Activated CD4-positive, alpha-beta T cell treated with anti-CD3 and anti-CD28 coated beads, Interleukin-2, amount 50 U/mL, for 24 hours (primary cell): ENCODE data around the gene NDP.
A peak's percentile ranks its signal among the peaks of the same experiment; 100 is the strongest.

Source experiments
- DNase-seq, 2 donors: peaks; one replicate each; pipeline ENCODE4 v3.0.0-alpha.2; 2020; ENCODE audit warnings: low read depth in 1 of 2, low spot score in 1 of 2

The NDP gene, protein sequence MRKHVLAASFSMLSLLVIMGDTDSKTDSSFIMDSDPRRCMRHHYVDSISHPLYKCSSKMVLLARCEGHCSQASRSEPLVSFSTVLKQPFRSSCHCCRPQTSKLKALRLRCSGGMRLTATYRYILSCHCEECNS

DNA sequence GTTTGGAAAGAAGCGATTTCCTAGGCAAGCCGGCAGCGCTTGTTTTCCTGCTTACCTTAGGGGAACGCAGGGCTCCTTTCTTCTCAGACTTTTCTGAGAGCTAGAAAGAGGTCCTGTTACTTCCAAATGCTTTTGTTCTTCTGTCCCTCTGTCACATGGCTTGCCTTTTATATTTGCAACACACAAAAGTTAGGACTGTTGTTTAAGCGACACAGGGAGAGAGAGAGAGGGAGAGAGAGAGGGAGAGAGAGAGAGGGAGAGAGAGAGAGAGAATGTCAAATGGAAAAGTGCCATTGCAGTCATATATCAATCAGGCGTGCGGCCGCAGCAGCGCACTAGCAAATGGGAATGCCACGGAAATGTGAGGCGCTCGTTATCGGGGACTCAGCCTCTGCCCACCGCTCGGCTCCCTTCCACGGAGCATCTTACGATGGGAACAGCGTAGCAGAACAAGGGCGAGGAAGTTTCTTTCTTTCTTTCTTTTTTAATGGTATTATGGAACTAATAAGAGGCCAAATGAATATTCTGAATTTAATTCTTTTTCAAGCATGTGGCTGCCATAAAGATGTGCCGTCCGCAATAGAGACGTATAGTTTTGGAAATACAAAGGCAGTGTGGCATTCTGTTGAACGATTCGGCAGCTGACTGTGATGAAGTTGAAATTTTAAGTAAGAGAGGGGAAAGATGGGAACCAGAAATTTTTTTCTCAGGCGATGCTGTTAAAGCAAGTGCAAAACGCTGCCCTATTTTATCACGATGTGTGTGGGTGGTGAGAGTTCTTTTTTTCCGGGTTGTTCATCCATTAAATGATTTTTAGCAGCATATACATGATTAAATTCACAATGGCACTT is at the start of gene NDP:
NDP (minus strand) TSS at position 142 of the 851 bp plus-strand sequence. CDS start 14,745 bp downstream, outside the sequence.
- no peak for DNase-seq

DNA sequence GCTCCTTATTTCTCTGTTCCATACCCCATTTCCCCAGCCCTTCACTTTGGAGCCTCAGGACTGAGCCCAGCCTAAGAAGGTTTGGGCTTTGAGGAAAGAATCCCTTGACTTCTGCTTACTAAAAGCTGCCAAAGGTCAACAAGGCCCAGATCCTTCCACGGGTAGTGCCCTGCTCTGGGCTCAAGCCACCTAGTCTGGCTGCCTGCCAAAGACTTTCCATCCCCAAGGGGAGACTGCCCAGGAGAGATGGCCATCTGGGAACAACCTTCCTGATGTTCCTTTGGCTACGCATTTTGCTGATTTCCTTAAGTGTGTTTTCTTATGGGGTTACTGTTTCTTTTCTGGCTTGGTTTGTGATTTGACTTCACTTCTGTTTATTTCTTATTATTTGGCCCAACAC is 49.8 kb upstream of the NDP start:
- DNase-seq = no peak

DNA sequence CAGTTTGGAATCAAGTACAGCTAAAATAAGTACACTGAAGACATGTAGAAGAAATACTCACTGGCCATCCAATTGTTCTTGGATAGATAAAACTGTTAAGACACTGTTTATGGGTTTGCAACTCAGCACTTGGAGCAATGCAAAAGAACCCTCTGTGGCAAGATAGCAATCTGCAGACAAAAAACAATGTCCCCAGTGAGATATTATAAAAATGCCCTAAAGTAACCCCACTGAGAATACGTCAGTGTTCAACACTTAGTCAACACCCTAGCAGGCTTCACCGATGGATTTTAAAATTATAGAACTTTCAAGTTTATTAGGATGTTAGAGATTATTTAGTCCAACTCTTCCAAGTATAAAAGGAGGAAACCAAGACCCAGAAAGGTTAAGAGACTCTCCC is 47.5 kb upstream of the NDP start:
- no peak for DNase-seq

DNA sequence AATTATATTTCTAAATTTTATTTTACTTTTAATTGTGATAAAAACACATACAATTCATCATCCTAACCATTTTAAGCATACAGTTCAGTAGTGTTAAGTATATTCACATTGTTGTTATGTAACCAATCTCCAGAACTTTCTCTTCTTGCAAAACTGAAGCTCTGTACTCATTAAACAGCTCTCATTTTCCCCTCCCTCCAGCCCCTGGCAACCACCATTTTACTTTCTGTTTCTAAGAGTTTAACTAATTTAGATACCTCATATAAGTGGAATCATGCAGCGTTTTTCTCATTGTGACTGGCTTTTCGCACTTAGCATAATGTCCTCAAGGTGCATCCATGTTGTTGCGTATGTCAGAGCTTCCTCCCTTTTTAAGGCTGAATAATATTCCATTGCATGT is 46.7 kb upstream of the NDP start:
- DNase-seq = no peak

DNA sequence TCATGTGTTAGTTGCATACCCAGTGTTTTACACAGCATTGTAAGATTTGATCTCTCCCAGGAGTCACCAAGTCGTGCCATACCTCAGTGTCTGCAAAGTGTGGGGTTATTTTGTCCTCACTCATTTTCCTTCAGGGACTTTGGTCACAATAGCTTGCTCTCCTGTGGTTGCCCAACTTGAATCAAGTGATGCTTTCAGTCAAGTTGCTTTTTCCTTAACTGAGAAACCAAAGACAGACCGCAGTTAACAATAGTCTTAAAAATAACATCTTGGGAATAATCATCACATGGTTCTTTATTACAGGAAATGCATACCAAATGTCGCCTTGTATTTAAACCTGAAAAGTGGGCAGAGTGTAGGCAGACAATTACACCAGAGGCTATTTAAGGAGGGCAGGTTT is 44.5 kb upstream of the NDP start:
- no peak for DNase-seq

DNA sequence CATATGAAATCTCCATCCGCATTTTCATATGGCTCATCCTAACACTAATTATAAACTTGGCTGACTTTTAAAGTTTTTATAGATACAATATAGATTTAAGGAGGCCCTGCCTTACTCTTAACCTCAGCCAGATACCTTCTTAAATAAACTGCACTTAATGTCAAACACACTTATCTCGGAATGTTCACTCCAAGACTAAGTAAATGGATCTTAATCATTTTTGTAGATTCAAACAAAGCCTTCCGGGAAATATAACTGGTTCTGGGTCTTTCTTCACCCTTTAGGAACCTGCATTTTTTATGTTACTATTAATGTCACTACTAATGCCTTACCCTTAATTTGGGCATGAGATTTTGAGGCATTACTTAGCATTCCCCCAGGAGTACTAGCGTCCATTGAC is 43.7 kb upstream of the NDP start:
- no peak for DNase-seq

DNA sequence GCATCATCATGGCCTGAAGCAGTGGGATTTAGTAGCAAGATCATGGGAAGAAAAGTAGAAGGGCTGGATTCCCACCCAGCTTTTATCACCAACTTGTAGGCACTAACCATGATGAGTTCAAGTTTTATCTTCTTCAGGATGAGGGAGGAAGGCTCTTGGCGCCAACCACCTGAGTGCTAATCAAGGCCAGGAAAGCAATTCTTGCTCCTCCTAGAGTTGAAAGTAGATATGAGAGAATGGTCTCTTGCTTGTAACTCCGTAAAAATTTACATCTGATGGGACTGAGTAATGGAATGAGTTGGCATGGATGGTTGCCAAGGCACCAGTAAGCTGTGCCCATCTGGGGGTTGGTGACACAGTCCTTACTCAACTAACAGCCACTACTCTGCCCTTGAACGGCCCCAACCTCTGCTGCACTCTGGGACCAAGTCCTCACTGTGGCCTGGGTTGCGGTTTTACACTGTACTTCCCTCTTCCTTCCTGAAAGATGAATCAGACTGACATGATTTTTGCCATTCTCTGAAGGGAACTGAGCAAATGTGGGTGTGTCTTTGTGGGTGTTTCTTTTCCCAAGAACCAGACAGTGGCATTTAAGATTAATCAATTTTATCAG is 39.4 kb upstream of the NDP start:
- peak in 1 of 2 donors; percentile 38 for DNase-seq

DNA sequence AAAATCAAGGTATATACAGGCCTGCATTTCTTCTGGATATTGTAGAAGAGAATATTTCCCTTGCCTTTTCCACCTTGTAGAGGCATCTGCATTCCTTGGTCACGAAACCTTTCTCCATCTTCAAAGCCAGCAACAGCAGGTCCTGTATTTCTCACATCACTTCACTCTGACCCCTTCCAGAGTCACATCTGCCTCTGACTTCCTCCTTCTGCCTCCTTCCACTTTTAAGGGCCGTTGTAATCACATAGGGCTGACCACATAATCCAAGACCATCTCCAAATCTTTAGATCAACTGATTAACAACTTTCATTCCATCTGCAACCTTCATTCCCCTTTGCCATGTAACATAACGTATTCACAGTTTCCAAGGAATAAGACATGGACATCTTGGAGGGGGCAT is 38.3 kb upstream of the NDP start:
- no peak for DNase-seq

DNA sequence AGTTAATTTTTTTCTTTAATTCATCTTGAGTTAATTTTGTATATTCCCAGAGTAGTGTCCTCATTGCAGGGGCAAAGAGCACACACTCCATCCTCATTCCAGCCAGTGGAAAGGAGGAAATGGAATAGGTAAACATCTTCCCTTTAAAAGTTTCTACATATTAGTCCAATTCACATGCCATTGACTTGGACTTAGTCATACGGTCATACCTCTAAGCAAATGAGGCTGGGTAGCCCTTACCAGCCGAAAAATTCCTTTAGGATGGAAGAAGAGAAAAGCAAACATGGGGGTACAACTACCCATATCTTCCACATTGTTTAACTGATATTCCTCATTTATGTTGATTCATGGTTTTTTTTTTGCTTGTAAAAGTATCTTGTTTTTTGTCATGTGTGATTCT is 37.4 kb upstream of the NDP start:
- no peak for DNase-seq

DNA sequence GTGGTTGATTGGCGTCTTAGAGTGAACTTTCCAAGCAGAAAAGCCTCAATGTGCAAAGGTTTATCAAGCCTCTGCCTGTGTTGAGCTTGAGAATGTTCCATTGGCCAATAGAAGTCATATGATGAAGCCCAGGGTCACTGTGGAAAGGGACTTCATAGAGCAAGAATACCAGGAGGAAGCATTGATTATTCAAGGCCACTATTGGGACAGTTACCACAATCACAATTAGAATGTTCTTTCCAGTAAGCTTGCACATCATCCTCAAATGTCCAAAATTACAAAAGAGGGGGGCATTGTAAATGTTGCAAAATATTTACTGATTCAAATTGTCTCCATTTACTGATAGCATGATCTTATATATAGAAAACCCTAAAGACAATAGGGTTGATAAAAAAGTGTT is 32.9 kb upstream of the NDP start:
- DNase-seq = no peak

DNA sequence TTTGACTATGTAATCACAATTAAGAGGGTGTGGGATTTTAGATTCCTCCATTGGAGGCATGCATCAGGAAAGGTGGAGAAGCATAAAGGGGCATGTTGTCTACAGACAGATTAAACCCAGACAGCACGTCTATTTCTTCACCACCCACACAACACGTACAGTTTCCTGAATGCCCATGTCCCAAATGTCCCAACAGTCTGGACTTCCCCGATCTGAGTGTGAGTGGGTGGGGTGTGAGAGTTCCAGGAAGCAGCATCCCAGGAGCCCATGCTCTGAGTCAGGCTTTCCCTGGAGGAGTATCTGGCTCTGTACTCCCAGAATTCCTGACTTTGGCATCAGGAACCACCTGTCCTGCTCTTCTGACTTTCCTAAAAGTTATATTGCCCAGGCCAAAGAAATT is 30.8 kb upstream of the NDP start:
- no peak for DNase-seq

DNA sequence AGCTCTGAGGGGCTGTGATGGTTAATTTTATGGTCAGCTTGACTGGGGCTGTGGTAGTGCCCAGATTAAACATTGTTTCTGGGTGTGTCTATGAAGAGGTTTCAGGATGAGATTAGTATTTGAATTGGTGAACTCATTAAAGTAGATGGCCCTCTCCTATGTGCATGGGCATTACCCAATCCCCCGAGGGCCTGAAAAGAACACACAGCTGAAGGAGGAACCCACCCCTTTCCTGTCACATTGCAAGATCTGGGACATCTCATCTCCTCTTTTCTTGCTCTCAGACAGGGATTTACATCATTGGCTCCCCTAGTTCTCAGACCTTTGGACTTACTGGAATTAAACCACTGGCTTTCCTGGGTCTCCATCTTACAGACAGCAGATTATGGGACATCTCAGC is 29.4 kb upstream of the NDP start:
- no peak for DNase-seq

DNA sequence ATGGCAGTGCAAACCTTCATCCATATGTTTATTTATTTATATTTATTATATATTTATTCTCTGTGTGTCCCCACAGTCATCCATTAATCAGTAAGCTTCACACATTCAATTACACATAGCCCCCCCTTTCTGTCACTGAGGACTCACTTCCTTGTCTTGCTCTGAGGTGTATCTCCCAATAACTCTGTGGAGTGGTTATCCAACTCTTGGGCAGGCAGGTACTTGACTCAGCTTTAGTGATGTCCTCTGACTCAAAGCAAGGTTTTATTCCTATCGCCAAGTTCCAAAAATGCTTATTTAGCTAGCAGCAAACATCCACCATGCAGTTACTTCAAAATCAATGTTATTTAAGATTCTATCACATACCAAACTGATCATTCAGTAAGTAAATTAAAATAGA is 25.2 kb upstream of the NDP start:
- DNase-seq = no peak

DNA sequence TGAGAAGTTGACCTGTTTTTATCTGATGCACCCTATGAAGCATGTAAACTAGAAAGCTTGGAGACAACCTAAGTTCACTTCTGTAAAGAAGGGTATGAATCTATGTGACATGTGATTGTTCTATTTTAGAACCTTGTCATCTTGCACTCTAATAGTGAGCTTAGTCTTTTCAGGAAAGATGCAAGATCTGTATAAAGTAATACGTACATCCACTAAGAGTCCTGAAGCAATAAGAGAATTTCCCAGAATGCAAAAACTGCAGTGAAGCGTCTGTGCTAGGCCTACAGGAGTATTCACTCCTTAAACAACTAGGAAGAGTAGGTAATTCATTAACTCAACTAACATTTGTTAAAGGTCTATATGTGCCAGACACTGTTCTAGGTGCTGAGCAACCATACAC is 23.3 kb upstream of the NDP start:
- no peak for DNase-seq

DNA sequence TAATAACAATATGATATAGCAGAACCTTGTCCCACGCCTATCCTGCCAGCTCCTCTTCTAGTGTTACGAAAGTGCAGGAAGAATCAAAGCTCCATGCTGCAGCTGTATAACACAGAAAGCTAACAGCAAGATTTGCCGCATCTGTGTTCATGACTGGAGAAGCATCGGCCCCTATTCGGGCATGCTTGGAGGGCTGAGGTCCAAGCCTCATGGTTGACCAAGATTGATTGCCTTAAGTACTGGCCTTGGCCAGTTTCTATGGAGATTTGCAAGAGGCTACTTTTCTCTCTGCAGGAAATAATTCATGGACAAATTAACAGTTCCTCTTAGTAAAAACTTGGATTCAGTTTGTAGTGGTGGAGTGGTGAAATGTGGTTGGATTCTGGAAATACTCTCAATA is 12.9 kb upstream of the NDP start:
- no peak for DNase-seq

DNA sequence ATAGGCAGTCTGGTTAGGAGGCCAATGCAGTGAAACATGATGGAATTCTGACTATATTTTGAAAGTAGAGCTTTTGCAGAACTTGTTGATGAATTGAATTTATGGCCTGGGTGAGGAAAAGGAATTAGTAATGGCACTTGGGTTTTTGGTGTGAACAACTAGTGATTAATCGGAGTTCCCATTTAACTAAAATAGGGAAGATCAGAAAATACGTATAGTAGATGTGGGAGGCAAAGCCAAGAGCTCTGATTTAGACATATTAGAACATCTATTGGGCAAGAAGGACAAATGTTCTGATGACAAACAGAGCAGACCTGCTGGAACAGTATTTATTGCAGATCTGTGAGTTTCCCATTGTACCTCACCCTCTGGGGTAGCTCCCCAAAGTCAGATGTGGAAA is 12.3 kb upstream of the NDP start:
- no peak for DNase-seq

DNA sequence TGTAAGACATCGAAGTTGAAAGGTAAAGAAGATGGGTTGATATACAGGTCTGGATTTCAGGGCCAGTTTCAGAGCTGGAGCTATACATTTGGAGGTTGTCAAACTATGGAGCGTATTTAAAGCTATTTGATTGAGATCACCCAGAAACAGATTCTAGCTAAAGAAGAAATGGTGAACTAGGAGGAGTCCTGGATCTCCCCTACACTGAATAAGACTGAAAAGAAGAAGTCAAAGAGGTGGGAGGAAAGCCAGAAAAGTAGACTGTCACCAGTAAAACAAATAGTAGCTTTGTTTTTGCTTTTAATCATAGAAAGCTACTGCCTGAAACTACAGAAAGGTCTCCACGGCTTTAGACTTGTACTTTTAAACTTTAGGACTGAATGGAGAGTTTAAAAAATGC is 5.0 kb upstream of the NDP start:
- DNase-seq = no peak

DNA sequence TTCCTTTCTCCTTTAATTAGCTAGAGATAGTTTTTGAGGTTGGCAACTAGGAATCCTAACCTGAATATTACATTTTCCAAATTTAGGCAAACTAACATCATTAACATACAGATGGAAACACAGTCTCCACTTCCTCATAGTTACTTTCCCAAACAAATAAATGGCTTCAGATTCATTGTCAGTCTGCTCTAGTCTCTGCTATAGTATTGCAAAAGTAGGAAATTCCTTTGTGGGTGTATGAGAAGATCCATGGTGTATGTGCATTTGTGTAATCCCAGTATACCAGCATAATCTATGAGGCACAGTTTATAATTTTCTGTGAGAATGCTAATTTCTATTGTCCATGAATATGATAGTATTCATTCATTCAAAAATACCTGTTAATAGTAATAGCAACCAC is 3.0 kb upstream of the NDP start:
- no peak for DNase-seq

DNA sequence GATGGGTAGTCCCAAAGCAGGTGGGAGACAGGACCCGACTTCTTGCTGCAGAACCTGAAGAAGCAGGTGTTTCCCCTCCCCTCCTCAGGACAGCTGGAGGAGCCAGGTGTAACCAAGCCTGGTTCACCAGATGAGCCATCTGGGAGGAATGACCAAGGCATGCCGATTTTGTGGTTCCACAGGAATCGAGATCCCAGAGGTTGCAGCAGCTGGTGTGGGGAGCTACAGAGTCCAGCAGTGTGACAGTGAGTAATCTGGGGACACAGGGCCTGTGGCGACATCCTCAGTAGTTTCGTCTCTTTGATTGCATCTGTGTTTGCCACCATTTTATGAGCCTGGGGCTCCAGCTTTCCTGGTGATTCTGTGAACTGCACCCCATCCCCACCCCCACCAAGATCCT is 2.6 kb upstream of the NDP start:
- no peak for DNase-seq

DNA sequence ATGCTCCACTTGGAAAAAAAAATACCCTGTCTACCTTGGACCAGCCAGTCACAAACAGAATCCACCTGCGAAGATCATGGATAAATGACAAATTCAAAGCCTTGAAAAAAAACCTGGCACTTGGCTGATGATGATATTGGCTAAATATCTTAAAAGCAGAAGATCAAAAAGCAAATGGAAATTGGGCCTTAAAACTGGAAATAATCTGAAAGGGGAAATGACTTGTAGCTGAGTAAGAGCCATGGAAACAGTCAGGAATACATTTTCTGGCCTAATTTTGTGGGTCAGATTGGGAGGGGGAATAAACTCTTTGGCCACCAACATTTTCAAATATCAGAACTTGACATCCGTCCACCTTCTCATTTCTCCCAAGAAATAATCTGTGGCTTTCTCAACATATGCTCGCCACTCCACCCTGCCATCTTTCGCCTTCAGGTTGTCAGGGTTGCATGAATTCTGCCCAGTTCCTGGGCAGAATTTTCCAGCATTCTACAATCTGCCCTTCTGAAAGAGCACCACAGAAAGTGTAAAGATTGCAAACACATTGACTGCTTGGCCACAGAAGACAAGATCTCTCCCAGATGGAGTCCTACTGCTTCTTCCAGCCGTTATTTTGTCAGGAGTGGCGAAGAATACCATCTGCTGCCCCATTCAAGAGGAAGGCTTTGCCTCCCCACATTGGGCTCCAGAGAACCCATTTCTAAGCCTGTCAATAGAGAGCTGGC is 1.7 kb upstream of the NDP start:
- DNase-seq = no peak

DNA sequence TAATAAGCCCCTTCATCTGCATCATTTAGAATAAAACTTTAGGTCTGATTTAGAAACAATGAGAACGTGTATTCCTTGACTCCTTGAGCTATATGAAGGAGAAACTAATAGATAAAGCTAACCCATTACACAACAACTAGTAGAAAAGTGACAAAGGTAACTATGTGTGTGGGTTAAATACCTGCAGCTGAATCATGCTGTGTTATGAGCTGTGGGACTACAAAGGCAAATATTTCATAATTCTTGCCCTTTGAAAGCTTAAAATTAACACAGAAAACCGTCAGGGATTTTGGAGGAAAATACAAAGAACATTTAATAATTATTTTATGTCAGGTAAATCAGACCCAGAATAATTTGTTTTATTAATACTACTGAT is 898 bp upstream of the NDP start:
- DNase-seq = no peak
